K562 (cell line): ENCODE data around the gene TOR3A. TPM values are rescaled to one million over a fixed set of nuclear protein-coding genes. Genes with fewer than 3 reads are reported as not detected.
A peak's percentile ranks its signal among the peaks of the same experiment; 100 is the strongest.

Source experiments
- MGA ChIP-seq: fragments of 450-650 bp; IDR thresholded peaks from 2 replicates; pipeline ENCODE4 v1.6.1; 2016; ENCODE audit warnings: mild to moderate bottlenecking, moderate library complexity
- NKRF ChIP-seq: fragments of 450-650 bp; IDR thresholded peaks from 2 replicates; pipeline ENCODE4 v1.6.1; 2016; ENCODE audit warnings: borderline replicate concordance
- ZBTB11 ChIP-seq, 3 experiments: fragments of 200-800 bp in 1 of 3; fragments of 250-450 bp in 1 of 3; fragments of 450-650 bp in 1 of 3; sonication (Bioruptor Pico) in 1 of 3; sonication (Bioruptor generic) in 1 of 3; formaldehyde crosslinking in 1 of 3; IDR thresholded peaks; 2 replicates each; pipeline versions ENCODE4 v1.6.1 to v1.8.0; 2016 to 2022; ENCODE audit warnings: mild to moderate bottlenecking in 2 of 3, missing genetic modification characterization in 2 of 3, missing compliant biosample characterization in 1 of 3, moderate library complexity in 1 of 3
- ZBTB33 ChIP-seq: sonication (generic); formaldehyde crosslinking; IDR thresholded peaks from 2 replicates; pipeline ENCODE4 v1.8.1; 2023; ENCODE audit warnings: mild to moderate bottlenecking, missing genetic modification reagents
- ZNF79 ChIP-seq: fragments of 250-450 bp; sonication (Bioruptor Pico); IDR thresholded peaks from 2 replicates; pipeline ENCODE4 v1.4.0; 2020; ENCODE audit warnings: low read depth, mild to moderate bottlenecking, moderate library complexity
- polyA plus RNA-seq, 8 experiments: library from polyadenylated mRNA; depleted of rRNA in 4 of 8; stranded (reverse) in 5 of 8; unstranded in 3 of 8; fragments of >200 nt; fragmentation: Nextera tagmentation in 2 of 8; fragmentation: Illumina TruSeq in 1 of 8; extraction: Ambion mirVana in 2 of 8; extraction: Trizol in 1 of 8; gene quantifications; 2 replicates each; pipeline versions ENCODE4 v1.2.1 to v1.2.3, GENCODE V29; 2011 to 2014; ENCODE audit warnings: inconsistent platforms in 1 of 8, missing spikeins in 1 of 8
- total RNA-seq, 7 experiments: library from RNA; depleted of rRNA in 6 of 7; stranded (reverse); fragments of >200 nt in 6 of 7; fragmentation: Illumina TruSeq in 2 of 7; extraction: Trizol in 2 of 7; gene quantifications; 2 replicates each; pipeline versions ENCODE4 v1.2.1 to v1.2.3, GENCODE V29; 2011 to 2021; ENCODE audit warnings: low replicate concordance in 1 of 7

The TOR3A gene
- total and polyA plus RNA-seq, 9 of the 15 experiments (the other 6 are each of a cell fraction or from before 2014, with no cell fraction given) = 7.9 to 94.5 (median 39.7) TPM

GRCh38 chr1:179129702-179130473 is 48.0 kb downstream of the TOR3A start (continued):
- peak; percentile 74 for TF ChIP-seq MGA
- no peak for TF ChIP-seq ZNF79 (CRISPR knock-in tag)
- TF ChIP-seq ZBTB33 (CRISPR knock-in tag) = peak; percentile 59; the same call in 1 of the 2 replicates
- TF ChIP-seq ZBTB11 (CRISPR knock-in tag; IDR thresholded peaks at IDR 0.05) = peak in 1 of 3 experiments; percentile 30; a peak in 1 of 6 replicates
- peak; percentile 49; the same call in 1 of the 2 replicates for TF ChIP-seq NKRF
